BJ (cell line): ENCODE measurements around the gene KCNJ11. TPM values are rescaled to one million over a fixed set of nuclear protein-coding genes. Genes with fewer than 3 reads are reported as not detected.

ENCODE experiments used
- CTCF ChIA-PET: fragments of 350-600 bp; formaldehyde crosslinking; extraction: SDS; loops from one replicate; lab custom pipeline; 2021; ENCODE audit warnings: antibody characterized with exemption, inconsistent platforms; lab: Yijun Ruan, JAX
- POLR2A ChIA-PET: fragments of 300-600 bp; sonication (Branson Sonifier 250); formaldehyde crosslinking; extraction: SDS; loops from one replicate; lab custom pipeline; 2021; ENCODE audit warnings: antibody characterized with exemption; lab: Charles Lee
- DNase-seq: peaks from one replicate; pipeline ENCODE4 v3.0.0-alpha.2; 2011; ENCODE audit warnings: low read depth
- H3K27me3 ChIP-seq: 2 replicates; pipeline ENCODE4 v1.6.0; 2011; ENCODE audit warnings: low read length; ENCODE audit not compliant: control insufficient read depth, insufficient read depth
- H3K36me3 ChIP-seq: 2 replicates; pipeline ENCODE4 v1.5.1; 2011; ENCODE audit warnings: low read length; ENCODE audit not compliant: control insufficient read depth, insufficient read depth
- H3K4me3 ChIP-seq: 2 replicates; pipeline ENCODE4 v1.5.1; 2011; ENCODE audit warnings: low read depth, mild to moderate bottlenecking, control low read depth, low read length
- polyA plus RNA-seq: library from polyadenylated mRNA; depleted of rRNA; stranded (reverse); fragments of >200 nt; gene quantifications from 2 replicates; pipeline ENCODE4 v1.2.3, GENCODE V29; 2011
- TF ChIP-seq, protein P1 (sequence below): IDR thresholded peaks from 2 replicates; pipeline ENCODE4 v1.5.1; 2011; ENCODE audit warnings: low read depth, mild to moderate bottlenecking, control low read depth, inconsistent platforms, low read length, moderate library complexity; ENCODE audit not compliant: insufficient read depth

The KCNJ11 gene
- polyA plus RNA-seq, 1 experiment, result not detected

DNA sequence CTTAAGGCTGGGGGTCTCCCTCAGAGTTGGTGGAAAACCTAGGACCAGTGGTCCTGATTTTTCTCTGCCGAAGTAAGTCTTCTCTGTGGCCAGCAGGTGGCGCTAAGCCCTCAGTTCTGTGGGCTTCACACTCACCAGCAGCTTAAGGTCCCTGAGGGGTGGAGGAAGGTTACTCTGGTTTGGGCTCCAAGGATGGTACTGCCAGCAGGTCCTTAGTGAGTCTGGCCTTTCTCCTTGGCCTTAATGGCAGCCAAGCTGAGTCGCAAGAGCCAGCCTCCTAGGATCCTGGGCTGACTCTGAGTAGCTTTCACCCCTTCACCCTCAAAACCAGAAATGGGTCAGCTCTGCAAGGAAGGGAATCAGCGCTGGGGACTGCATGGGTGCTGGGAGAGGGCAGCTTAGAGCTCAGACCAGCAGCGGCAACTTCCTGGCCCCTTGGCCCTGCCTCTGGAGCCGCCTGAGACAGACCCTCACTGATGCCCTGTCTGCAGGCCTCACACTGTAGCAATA, 4.4 kb downstream of the KCNJ11 start:
- H3K36me3 ChIP-seq, result no peaks in the 10 kb centered on the region
- ChIA-PET CTCF (interaction anchor here (0.6 to 7.9 kb wide), 43 partner anchors 9 to 395 kb away, joined by 3 to 101 read pairs (median 5); partner anchors contain the start of gene USH1C), POLR2A (no interaction called here)
- TF ChIP-seq, protein P1, sequence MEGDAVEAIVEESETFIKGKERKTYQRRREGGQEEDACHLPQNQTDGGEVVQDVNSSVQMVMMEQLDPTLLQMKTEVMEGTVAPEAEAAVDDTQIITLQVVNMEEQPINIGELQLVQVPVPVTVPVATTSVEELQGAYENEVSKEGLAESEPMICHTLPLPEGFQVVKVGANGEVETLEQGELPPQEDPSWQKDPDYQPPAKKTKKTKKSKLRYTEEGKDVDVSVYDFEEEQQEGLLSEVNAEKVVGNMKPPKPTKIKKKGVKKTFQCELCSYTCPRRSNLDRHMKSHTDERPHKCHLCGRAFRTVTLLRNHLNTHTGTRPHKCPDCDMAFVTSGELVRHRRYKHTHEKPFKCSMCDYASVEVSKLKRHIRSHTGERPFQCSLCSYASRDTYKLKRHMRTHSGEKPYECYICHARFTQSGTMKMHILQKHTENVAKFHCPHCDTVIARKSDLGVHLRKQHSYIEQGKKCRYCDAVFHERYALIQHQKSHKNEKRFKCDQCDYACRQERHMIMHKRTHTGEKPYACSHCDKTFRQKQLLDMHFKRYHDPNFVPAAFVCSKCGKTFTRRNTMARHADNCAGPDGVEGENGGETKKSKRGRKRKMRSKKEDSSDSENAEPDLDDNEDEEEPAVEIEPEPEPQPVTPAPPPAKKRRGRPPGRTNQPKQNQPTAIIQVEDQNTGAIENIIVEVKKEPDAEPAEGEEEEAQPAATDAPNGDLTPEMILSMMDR, result peak; percentile 92
- no peak for DNase-seq
- H3K4me3 ChIP-seq, result no peak overlapping the region
- no peaks in the 10 kb centered on the region for H3K27me3 ChIP-seq

DNA sequence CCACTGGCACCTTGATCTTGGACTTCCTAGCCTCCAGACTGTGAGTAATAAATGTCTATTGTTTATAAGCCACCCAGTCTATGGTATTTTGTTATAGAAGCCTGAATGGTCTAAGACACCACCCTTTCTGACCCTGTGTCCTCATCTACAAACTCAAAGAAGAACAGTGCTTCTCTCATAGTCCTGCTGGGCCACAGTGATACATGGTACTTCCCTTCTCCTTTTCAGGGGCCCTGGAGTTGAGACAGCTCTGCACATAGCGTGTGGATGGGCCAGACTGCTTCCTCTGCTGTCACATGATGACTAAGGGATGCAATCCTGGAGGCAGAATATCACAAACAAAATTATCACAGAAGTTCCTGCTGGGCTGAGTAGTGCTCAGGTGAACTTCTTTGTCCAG, 5.0 kb downstream of the KCNJ11 start:
- Histone ChIP-seq H3K27me3 (no peaks in the 10 kb centered on the region), H3K4me3 (no peak overlapping the region), H3K36me3 (no peaks in the 10 kb centered on the region)
- no peak for DNase-seq
- TF ChIP-seq, protein P1, result no peak
- ChIA-PET CTCF (interaction anchor here (0.6 to 7.9 kb wide), 34 partner anchors 9 to 563 kb away, joined by 3 to 101 read pairs (median 6); no protein-coding TSS in a partner anchor), POLR2A (no interaction called here)

DNA sequence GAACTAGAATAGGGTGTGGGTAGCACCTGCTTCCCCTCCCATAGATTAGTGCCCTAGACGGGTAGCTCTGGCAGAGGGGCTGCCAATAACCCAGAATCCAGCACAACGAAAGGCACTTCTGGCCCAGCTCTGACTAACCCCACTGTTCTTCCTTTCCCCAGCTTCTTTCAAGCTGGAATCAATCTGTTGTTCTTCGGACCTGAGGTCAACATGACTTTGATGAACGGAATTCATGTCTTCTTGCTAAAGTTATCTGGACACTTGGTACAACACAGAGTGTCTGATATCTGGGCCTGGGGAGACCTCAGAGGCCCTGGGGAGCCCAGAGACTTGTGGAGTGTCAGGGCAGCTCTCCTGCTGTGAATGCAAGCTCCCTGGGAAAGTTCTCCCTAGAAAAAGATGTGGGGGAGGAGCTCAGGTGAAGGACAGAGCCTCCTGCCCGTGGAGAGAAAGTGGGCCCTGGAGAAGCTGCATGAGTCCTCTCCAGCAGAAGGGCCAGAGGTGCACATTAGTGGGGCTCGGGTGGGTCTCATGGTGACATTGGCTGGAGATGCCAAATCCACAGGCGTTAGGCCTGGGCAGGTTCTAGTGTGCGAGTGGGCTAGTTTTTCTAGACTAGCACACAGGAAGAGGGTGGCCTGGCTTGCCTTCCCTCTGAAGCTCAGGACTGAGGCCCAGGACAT, 6.3 kb downstream of the KCNJ11 start:
- Histone ChIP-seq H3K27me3 (no peaks in the 10 kb centered on the region), H3K4me3 (no peak overlapping the region), H3K36me3 (no peaks in the 10 kb centered on the region)
- POLR2A ChIA-PET, result no interaction called here
- TF ChIP-seq, protein P1, result no peak
- CTCF ChIA-PET, result interaction anchor here (0.5 to 7.9 kb wide), 13 partner anchors 7 to 167 kb away, joined by 3 to 101 read pairs (median 11); no protein-coding TSS in a partner anchor
- no peak for DNase-seq

DNA sequence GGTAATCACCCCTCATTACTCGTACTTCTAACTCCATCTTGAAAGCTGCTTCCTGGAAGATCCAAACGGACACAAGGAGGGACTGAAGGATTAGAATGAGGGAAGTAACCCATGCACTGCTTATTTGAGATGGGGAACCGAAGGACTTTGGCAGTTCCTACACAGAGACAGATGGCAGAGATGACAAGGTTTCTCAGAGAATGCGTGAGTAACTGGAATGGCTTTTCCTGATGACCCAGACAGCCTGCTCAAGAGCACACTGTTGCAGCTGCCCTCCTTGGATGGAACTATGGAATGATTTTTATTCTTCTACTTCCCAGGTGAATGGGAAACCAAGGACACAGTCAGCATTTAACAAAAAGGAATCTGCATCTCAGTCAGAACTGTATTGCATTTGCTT, 7.3 kb downstream of the KCNJ11 start:
- Histone ChIP-seq H3K36me3 (no peaks in the 10 kb centered on the region), H3K4me3 (no peak overlapping the region), H3K27me3 (no peaks in the 10 kb centered on the region)
- TF ChIP-seq, protein P1, result no peak
- ChIA-PET CTCF (interaction anchor here (1.2 to 7.9 kb wide), 6 partner anchors 15 to 151 kb away, joined by 3 to 101 read pairs (median 4); no protein-coding TSS in a partner anchor), POLR2A (no interaction called here)
- DNase-seq, result no peak

DNA sequence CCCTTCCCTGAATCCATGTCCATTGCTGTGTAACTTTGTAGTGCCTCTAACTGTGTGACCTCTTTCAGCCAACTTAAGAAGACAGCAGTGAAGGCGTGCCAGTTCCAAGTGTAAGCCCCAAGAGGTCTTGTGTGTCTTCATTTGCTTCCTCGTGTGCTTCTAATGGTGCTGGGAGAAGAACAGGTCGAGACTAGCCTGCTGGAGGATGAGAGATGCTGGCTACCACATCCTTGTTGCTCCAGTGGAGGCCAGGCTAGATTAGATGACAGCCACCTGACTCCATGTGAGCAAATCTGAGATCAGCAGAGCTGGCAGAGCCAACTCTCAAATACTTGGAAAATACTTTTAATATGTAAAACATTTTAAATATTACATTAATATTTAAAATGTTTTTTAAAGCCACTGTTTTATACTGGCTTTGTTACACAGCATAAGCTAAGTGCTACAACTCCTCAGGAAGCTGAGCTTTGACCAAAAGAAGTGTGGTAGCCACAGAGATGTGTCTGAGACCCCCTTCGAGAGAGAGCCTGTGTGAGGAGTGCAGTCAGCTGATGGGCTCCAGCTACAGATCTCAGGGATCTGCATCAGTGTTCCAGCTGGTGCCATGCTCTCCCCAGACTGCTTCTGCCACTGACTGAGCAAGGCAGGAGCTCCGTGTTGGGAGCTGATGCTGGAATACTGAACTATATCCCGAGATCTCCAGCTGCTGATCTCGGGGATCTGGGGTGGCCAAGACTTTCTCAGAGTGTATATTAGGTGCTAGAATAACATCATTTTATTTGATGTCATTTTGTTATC, 8.9 kb downstream of the KCNJ11 start:
- TF ChIP-seq, protein P1, result no peak
- no peak for DNase-seq
- POLR2A ChIA-PET, result no interaction called here
- no peak overlapping the region for H3K4me3 ChIP-seq
- H3K36me3 ChIP-seq, result no peaks in the 10 kb centered on the region
- CTCF ChIA-PET, result interaction anchor here (0.6 to 7.9 kb wide), 8 partner anchors 9 to 449 kb away, joined by 3 to 66 read pairs (median 4); no protein-coding TSS in a partner anchor
- H3K27me3 ChIP-seq, result no peaks in the 10 kb centered on the region
